Measurements from ENCODE around the gene FRMPD4. TPM values are rescaled to one million over a fixed set of nuclear protein-coding genes. Genes with fewer than 3 reads are reported as not detected.

The FRMPD4 gene
- total RNA-seq, 1 experiment from 2014 or later: 0.24 TPM

DNA sequence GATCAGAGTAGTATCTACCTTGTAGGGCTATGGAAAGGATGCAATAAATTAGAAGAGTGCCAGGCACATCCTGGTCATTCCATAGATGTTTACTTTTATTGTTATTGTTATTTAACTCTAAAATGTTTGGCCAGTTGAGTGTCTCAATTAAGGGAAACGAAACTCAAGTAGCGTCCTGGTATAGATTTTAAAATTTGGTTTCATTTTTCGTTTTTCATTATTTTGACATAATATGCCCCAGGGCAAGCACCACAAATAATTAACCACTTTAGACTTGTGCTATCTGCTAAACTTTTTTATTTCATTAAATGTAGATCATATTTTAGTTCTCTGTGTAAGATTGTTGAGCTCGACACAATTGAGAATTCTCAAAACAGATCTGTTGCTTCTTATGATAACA is 473.2 kb downstream of the FRMPD4 start:
- no peak for DNase-seq
- H3K4me1 Mint-ChIP-seq: no peaks in the 10 kb centered on the region
- no peaks in the 10 kb centered on the region for H3K79me1 ChIP-seq (ENCODE audit: insufficient read depth, low read depth, low read length, poor library complexity, severe bottlenecking)
- H3K23ac ChIP-seq (ENCODE audit: insufficient read length, low read depth, low read length): no peak overlapping the region
- H2AK5ac ChIP-seq (ENCODE audit: insufficient read length, low read length): no peak overlapping the region
- no peaks in the 10 kb centered on the region; the same call in 1 of the 2 replicates for H3K27me3 Mint-ChIP-seq (ENCODE audit: low read depth)
- no peak overlapping the region for H3K56ac ChIP-seq (ENCODE audit: insufficient read length, low read depth, low read length)
- H4K5ac ChIP-seq (ENCODE audit: insufficient read length, low read depth, low read length): no peak overlapping the region
- H4K20me1 ChIP-seq (ENCODE audit: control insufficient read depth, insufficient read depth, insufficient read length): no peaks in the 10 kb centered on the region
- no peak overlapping the region for H4K91ac ChIP-seq (ENCODE audit: insufficient read length, low read depth, low read length)
- H3K9ac ChIP-seq (ENCODE audit: extremely low read depth, insufficient read length, low read length): no peak overlapping the region
- H3K9me3 ChIP-seq (ENCODE audit: control insufficient read depth, low read depth, low read length): no peaks in the 10 kb centered on the region
- H4K8ac ChIP-seq (replicated peaks; ENCODE audit: insufficient read length, low read depth, low read length): no peak overlapping the region
- no peak overlapping the region for H3K27ac ChIP-seq (ENCODE audit: insufficient read length, low read depth, low read length)
- H3K9me3 Mint-ChIP-seq: peaks cover 65 to 68% of the 10 kb centered on the region in 2 experiments
- no peak overlapping the region for H2BK20ac ChIP-seq (ENCODE audit: low read depth, low read length, poor library complexity, severe bottlenecking)
- TF ChIP-seq, protein P1, sequence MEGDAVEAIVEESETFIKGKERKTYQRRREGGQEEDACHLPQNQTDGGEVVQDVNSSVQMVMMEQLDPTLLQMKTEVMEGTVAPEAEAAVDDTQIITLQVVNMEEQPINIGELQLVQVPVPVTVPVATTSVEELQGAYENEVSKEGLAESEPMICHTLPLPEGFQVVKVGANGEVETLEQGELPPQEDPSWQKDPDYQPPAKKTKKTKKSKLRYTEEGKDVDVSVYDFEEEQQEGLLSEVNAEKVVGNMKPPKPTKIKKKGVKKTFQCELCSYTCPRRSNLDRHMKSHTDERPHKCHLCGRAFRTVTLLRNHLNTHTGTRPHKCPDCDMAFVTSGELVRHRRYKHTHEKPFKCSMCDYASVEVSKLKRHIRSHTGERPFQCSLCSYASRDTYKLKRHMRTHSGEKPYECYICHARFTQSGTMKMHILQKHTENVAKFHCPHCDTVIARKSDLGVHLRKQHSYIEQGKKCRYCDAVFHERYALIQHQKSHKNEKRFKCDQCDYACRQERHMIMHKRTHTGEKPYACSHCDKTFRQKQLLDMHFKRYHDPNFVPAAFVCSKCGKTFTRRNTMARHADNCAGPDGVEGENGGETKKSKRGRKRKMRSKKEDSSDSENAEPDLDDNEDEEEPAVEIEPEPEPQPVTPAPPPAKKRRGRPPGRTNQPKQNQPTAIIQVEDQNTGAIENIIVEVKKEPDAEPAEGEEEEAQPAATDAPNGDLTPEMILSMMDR (conservative IDR thresholded peaks at IDR 0.05): no peak
- no peak overlapping the region for H3K14ac ChIP-seq (ENCODE audit: insufficient read depth, low read length)
- WGBS (ENCODE audit: extremely low coverage, insufficient read length, low lambda C conversion rate): no CpG with 5 or more reads among the region's 4 CpGs
- H2BK120ac ChIP-seq (ENCODE audit: low read depth, low read length, poor library complexity, severe bottlenecking): no peak overlapping the region
- H3K27me3 ChIP-seq (ENCODE audit: insufficient read depth, low read length): no peaks in the 10 kb centered on the region
- H3K4ac ChIP-seq (ENCODE audit: low read depth, low read length): no peak overlapping the region
- H3K23me2 ChIP-seq (ENCODE audit: insufficient read length, low read depth, low read length, poor library complexity, severe bottlenecking): no peaks in the 10 kb centered on the region
- H2BK15ac ChIP-seq (ENCODE audit: low read depth, low read length): no peak overlapping the region
- no peak overlapping the region for H2AFZ ChIP-seq (ENCODE audit: low read length)
- H3K4me2 ChIP-seq (ENCODE audit: insufficient read depth, insufficient read length, low read length): no peak overlapping the region
- no peaks in the 10 kb centered on the region for H3K4me1 ChIP-seq (ENCODE audit: insufficient read depth, low read length)
- H3K27ac Mint-ChIP-seq: no peak overlapping the region
- no peaks in the 10 kb centered on the region; a peak in 3 of 7 replicates for H3K36me3 Mint-ChIP-seq (ENCODE audit: insufficient read depth in 1 of 3, low read depth in 3 of 3)
- H3K18ac ChIP-seq (ENCODE audit: insufficient read length, low read depth, low read length): no peak overlapping the region
- H3K4me3 Mint-ChIP-seq: no peak overlapping the region
- no peak overlapping the region for H2BK5ac ChIP-seq (ENCODE audit: insufficient read length, low read length)
- H3K79me2 ChIP-seq (ENCODE audit: insufficient read depth, low read length): no peaks in the 10 kb centered on the region
- H3T11ph ChIP-seq (ENCODE audit: low read length): no peak overlapping the region
- H2BK12ac ChIP-seq (ENCODE audit: insufficient read length, low read depth, low read length): no peak overlapping the region

All from H9 (cell line).